Upper lobe of left lung (tissue), 6 donors: ENCODE results near the gene WNT16. TPM values are rescaled to one million over a fixed set of nuclear protein-coding genes. Genes with fewer than 3 reads are reported as not detected.

Experiments
- ATAC-seq, 2 donors: fragments of 200-7000 bp; cut with Tn5 transposase; one replicate each; pipeline ENCODE4 v1.9.1; 2022; ENCODE audit warnings: mild to moderate bottlenecking in 2 of 2, moderate library complexity in 2 of 2; ENCODE audit not compliant: low FRiP score in 2 of 2
- DNase-seq, 2 donors: peaks; one replicate each; pipeline ENCODE4 v3.0.0-alpha.2; 2019 to 2020
- H3K27ac ChIP-seq, 4 donors: fragments of 200-600 bp; sonication (generic); one replicate each; pipeline ENCODE4 v1.5.1; 2016 to 2019
- H3K27me3 ChIP-seq, 4 donors: fragments of 200-600 bp; sonication (generic); one replicate each; pipeline ENCODE4 v1.5.1; 2017 to 2019
- H3K36me3 ChIP-seq, 4 donors: fragments of 200-600 bp; sonication (generic); one replicate each; pipeline ENCODE4 v1.5.1; 2016 to 2019
- H3K4me1 ChIP-seq, 4 donors: fragments of 200-600 bp; sonication (generic); one replicate each; pipeline ENCODE4 v1.5.1; 2018 to 2019
- H3K4me3 ChIP-seq, 4 donors: fragments of 200-600 bp; sonication (generic); one replicate each; pipeline ENCODE4 v1.5.1; 2017 to 2019; ENCODE audit warnings: mild to moderate bottlenecking in 2 of 4, moderate library complexity in 1 of 4
- H3K9me3 ChIP-seq, 4 donors: fragments of 200-600 bp; sonication (generic); one replicate each; pipeline ENCODE4 v1.5.1; 2018 to 2019
- CTCF ChIP-seq, 6 experiments: fragments of 450-650 bp in 4 of 6; fragments of 200-600 bp in 2 of 6; sonication (generic) in 2 of 6; IDR thresholded peaks; one replicate each; pipeline ENCODE4 v1.5.1; 2016 to 2019; ENCODE audit warnings: antibody characterized with exemption in 6 of 6
- EP300 ChIP-seq, 4 donors: sonication (generic); formaldehyde crosslinking; IDR thresholded peaks; one replicate each; pipeline ENCODE4 v1.5.1; 2017; ENCODE audit warnings: antibody characterized with exemption in 4 of 4, control low read depth in 2 of 4
- POLR2A ChIP-seq, 4 donors: fragments of 450-650 bp; IDR thresholded peaks; one replicate each; pipeline ENCODE4 v1.5.1; 2016 to 2017; ENCODE audit warnings: antibody characterized with exemption in 4 of 4, mild to moderate bottlenecking in 2 of 4
- POLR2AphosphoS5 ChIP-seq, 2 donors: sonication (generic); formaldehyde crosslinking; IDR thresholded peaks; one replicate each; pipeline ENCODE4 v1.5.1; 2017; ENCODE audit warnings: antibody characterized with exemption in 2 of 2
- WGBS, 2 donors: methylation state at CpG; one replicate each; pipeline ENCODE4 v1.1.5; 2017 to 2018; 5-methylcytosine and 5-hydroxymethylcytosine counted together
- total RNA-seq, 6 donors: library from RNA; depleted of rRNA in 4 of 6; stranded (reverse); fragments of >200 nt in 4 of 6; gene quantifications; one replicate each; pipeline versions ENCODE4 v1.1.0 to v1.2.1, GENCODE V29; 2016 to 2021
- donor health status: DM: no; HTN: no; CAD: no; lungs with moderate emphysema.
- donor health status: DM: no; HTN: yes; CAD: no; lungs with severe emphysema.

Gene WNT16
- total RNA-seq, 6 donors from 2014 or later = not detected

GRCh38 chr7:121282129-121282528, 46.7 kb upstream of the WNT16 start:
- Histone ChIP-seq H3K27ac (no peak overlapping the region), H3K4me3 (no peak overlapping the region), H3K27me3 (no peaks in the 10 kb centered on the region), H3K9me3 (peaks cover 0 to 8% (median 0%) of the 10 kb centered on the region in 4 donors), H3K36me3 (peaks cover 0 to 7% (median 0%) of the 10 kb centered on the region in 4 donors), H3K4me1 (no peaks in the 10 kb centered on the region)
- no peak for TF ChIP-seq CTCF (IDR thresholded peaks at IDR 0.05)
- TF ChIP-seq EP300 (IDR thresholded peaks at IDR 0.05) = no peak
- no peak for TF ChIP-seq POLR2AphosphoS5 (IDR thresholded peaks at IDR 0.05)
- no peak for TF ChIP-seq POLR2A (IDR thresholded peaks at IDR 0.05)
- DNase-seq = no peak
- 58 to 63% methylated on average over 3 of the region's 3 CpGs for WGBS, 2 donors
- no peak for ATAC-seq

- H3K4me3 ChIP-seq = no peak overlapping the region
- TF ChIP-seq POLR2AphosphoS5 (IDR thresholded peaks at IDR 0.05) (no peak), CTCF (IDR thresholded peaks at IDR 0.05) (no peak), EP300 (IDR thresholded peaks at IDR 0.05) (no peak), POLR2A (IDR thresholded peaks at IDR 0.05) (no peak)
- ATAC-seq (no peak), DNase-seq (no peak)
- no peaks in the 10 kb centered on the region for H3K4me1 ChIP-seq
- H3K27ac ChIP-seq = no peak overlapping the region
- H3K36me3 ChIP-seq = peaks cover 0 to 7% (median 0%) of the 10 kb centered on the region in 4 donors
- H3K9me3 ChIP-seq = peaks cover 0 to 8% (median 0%) of the 10 kb centered on the region in 4 donors
- WGBS, 2 donors = 86 to 100% methylated on average over 1 of the region's 1 CpG
- no peaks in the 10 kb centered on the region for H3K27me3 ChIP-seq
These were observed 43.6 kb upstream of the WNT16 start for GRCh38 chr7:121285066-121285667.

GRCh38 chr7:121286186-121286585, 42.6 kb upstream of the WNT16 start:
- H3K4me1 ChIP-seq = no peaks in the 10 kb centered on the region
- H3K27ac ChIP-seq = no peak overlapping the region
- H3K9me3 ChIP-seq = peaks cover 0 to 8% (median 0%) of the 10 kb centered on the region in 4 donors
- no peak for TF ChIP-seq POLR2A (IDR thresholded peaks at IDR 0.05)
- no peak for TF ChIP-seq CTCF (IDR thresholded peaks at IDR 0.05)
- TF ChIP-seq POLR2AphosphoS5 (IDR thresholded peaks at IDR 0.05) = no peak
- no peak for TF ChIP-seq EP300 (IDR thresholded peaks at IDR 0.05)
- no peak for DNase-seq
- ATAC-seq = no peak
- H3K36me3 ChIP-seq = peaks cover 0 to 7% (median 0%) of the 10 kb centered on the region in 4 donors
- WGBS, 2 donors = 82 to 92% methylated on average over 2 of the region's 2 CpGs
- no peak overlapping the region for H3K4me3 ChIP-seq
- no peaks in the 10 kb centered on the region for H3K27me3 ChIP-seq

- no peak for DNase-seq
- Histone ChIP-seq H3K27ac (no peak overlapping the region), H3K4me3 (no peak overlapping the region), H3K27me3 (no peaks in the 10 kb centered on the region), H3K36me3 (peaks cover 0 to 7% (median 0%) of the 10 kb centered on the region in 4 donors), H3K9me3 (peaks cover 0 to 8% (median 0%) of the 10 kb centered on the region in 4 donors), H3K4me1 (no peaks in the 10 kb centered on the region)
- no peak for ATAC-seq
- TF ChIP-seq EP300 (IDR thresholded peaks at IDR 0.05) (no peak), POLR2AphosphoS5 (IDR thresholded peaks at IDR 0.05) (no peak), POLR2A (IDR thresholded peaks at IDR 0.05) (no peak), CTCF (IDR thresholded peaks at IDR 0.05) (no peak)
- 79 to 90% methylated on average over 6 of the region's 6 CpGs for WGBS, 2 donors
These were observed 41.8 kb upstream of the WNT16 start for GRCh38 chr7:121286742-121287734.
